SU-DHL-6 (cell line): Measurements from ENCODE around the gene ACACA.

ENCODE experiments used
- H2AFZ ChIP-seq: fragments of 200-600 bp; sonication (generic); 2 replicates; pipeline ENCODE4 v1.6.1; 2014; ENCODE audit warnings: low read depth, mild to moderate bottlenecking, moderate library complexity, mixed read lengths, antibody characterized with exemption, low read length; ENCODE audit not compliant: severe bottlenecking
- H3F3A ChIP-seq: fragments of 200-600 bp; shearing (Covaris generic); 2 replicates; pipeline ENCODE4 v1.6.0; 2016; ENCODE audit warnings: antibody characterized with exemption, mild to moderate bottlenecking; ENCODE audit not compliant: insufficient read depth
- H3K27ac ChIP-seq: fragments of 200-600 bp; sonication (generic); 2 replicates; pipeline ENCODE4 v1.5.1; 2016; ENCODE audit warnings: low read depth, mild to moderate bottlenecking, low read length, moderate library complexity, mixed read lengths
- H3K27me3 ChIP-seq: fragments of 200-600 bp; sonication (generic), shearing (Covaris generic); 2 replicates; pipeline ENCODE4 v1.6.0; 2014; ENCODE audit warnings: mild to moderate bottlenecking, low read length
- H3K36me3 ChIP-seq: fragments of 200-600 bp; sonication (generic); 2 replicates; pipeline ENCODE4 v1.6.1; 2014; ENCODE audit warnings: mild to moderate bottlenecking, low read length, mixed read lengths
- H3K4me2 ChIP-seq: fragments of 300-600, 200-600 bp; shearing (Covaris generic), sonication (generic); 2 replicates; pipeline ENCODE4 v1.6.0; 2014; ENCODE audit warnings: low read length, low read depth, mild to moderate bottlenecking; ENCODE audit not compliant: poor library complexity, severe bottlenecking
- H3K4me3 ChIP-seq: fragments of 200-600 bp; sonication (generic); 2 replicates; pipeline ENCODE4 v1.5.1; 2014; ENCODE audit warnings: antibody characterized with exemption, low read length, mild to moderate bottlenecking, mixed read lengths; ENCODE audit not compliant: insufficient read depth, poor library complexity, severe bottlenecking
- H3K79me2 ChIP-seq: fragments of 200-600 bp; sonication (generic); 2 replicates; pipeline ENCODE4 v1.6.1; 2014; ENCODE audit warnings: mild to moderate bottlenecking, low read length, moderate library complexity; ENCODE audit not compliant: insufficient read depth
- H3K9ac ChIP-seq: fragments of 200-600 bp; sonication (generic); 2 replicates; pipeline ENCODE4 v1.7.0; 2014; ENCODE audit warnings: mild to moderate bottlenecking, low read length
- H3K9me2 ChIP-seq: fragments of 200-600 bp; sonication (generic); replicated peaks from 2 replicates; pipeline ENCODE4 v1.6.1; 2014; ENCODE audit warnings: low read length; ENCODE audit not compliant: insufficient read depth
- H3K9me3 ChIP-seq: fragments of 200-600 bp; sonication (generic); 2 replicates; pipeline ENCODE4 v1.6.1; 2014; ENCODE audit warnings: low read length, mixed read lengths; ENCODE audit not compliant: insufficient read depth
- H4K20me1 ChIP-seq: fragments of 200-600 bp; sonication (generic); 2 replicates; pipeline ENCODE4 v1.6.1; 2014; ENCODE audit warnings: low read depth, mild to moderate bottlenecking, antibody characterized with exemption, low read length, moderate library complexity, mixed read lengths
- CTCF ChIP-seq: fragments of 200-600 bp; sonication (generic); IDR thresholded peaks from one replicate; pipeline ENCODE4 v1.5.1; 2017; ENCODE audit warnings: antibody characterized with exemption, mild to moderate bottlenecking, low read length, moderate library complexity; ENCODE audit not compliant: insufficient read depth, poor library complexity, severe bottlenecking
- EZH2phosphoT487 ChIP-seq: fragments of 200-600 bp; sonication (generic), shearing (Covaris generic); conservative IDR thresholded peaks from 2 replicates; pipeline ENCODE4 v1.6.1; 2018; ENCODE audit warnings: mild to moderate bottlenecking, antibody characterized with exemption, low read length, moderate library complexity, mixed read lengths

The ACACA gene

DNA sequence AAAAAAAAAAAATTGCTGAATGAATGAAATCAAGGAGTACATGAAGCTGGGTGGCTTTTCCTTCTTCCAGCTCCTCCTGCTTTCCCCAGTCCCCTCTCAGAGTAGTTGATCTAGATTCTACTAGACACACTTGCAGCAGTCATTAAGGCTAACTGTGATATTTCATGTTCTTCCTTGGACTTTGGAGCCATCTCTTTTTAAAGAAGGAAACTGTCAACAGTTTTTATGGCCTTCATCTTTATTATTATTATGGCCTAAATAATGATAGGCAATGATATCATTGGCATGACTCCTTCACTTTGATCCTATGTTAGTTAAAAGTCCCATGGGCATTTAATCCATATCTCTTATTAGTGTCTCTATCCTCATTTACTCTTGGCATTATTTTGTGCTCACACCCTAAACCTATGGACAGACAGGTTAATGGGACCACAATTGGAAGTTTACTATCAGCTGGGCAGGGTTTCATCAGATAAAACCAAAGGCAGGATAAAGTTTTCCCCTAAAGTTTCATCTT, 21.1 kb downstream of the ACACA start:
- H3F3A ChIP-seq: no peaks in the 10 kb centered on the region
- no peaks in the 10 kb centered on the region for H3K9me3 ChIP-seq
- TF ChIP-seq EZH2phosphoT487: no peak
- no peak for TF ChIP-seq CTCF
- H3K36me3 ChIP-seq: no peaks in the 10 kb centered on the region
- H3K79me2 ChIP-seq: no peaks in the 10 kb centered on the region
- no peak overlapping the region for H3K4me2 ChIP-seq
- H3K9ac ChIP-seq: no peak overlapping the region
- no peak overlapping the region for H3K4me3 ChIP-seq
- H2AFZ ChIP-seq: no peak overlapping the region
- H4K20me1 ChIP-seq: no peaks in the 10 kb centered on the region
- no peak overlapping the region for H3K27ac ChIP-seq
- H3K9me2 ChIP-seq: no peaks in the 10 kb centered on the region
- no peaks in the 10 kb centered on the region for H3K27me3 ChIP-seq

- Histone ChIP-seq H3K4me3 (no peak overlapping the region), H3K9me3 (no peaks in the 10 kb centered on the region), H4K20me1 (no peaks in the 10 kb centered on the region), H3K27me3 (no peaks in the 10 kb centered on the region), H3F3A (no peaks in the 10 kb centered on the region), H3K9ac (no peak overlapping the region), H3K27ac (no peak overlapping the region), H3K36me3 (no peaks in the 10 kb centered on the region), H3K79me2 (no peaks in the 10 kb centered on the region), H2AFZ (no peak overlapping the region), H3K4me2 (no peak overlapping the region), H3K9me2 (no peaks in the 10 kb centered on the region)
- TF ChIP-seq EZH2phosphoT487: no peak
- no peak for TF ChIP-seq CTCF
Measured at GRCh38 chr17:37384560-37385149, 22.0 kb downstream of the ACACA start.

- Histone ChIP-seq H3F3A (no peaks in the 10 kb centered on the region), H3K4me2 (no peak overlapping the region), H3K27ac (no peak overlapping the region), H3K9ac (no peak overlapping the region), H3K27me3 (no peaks in the 10 kb centered on the region), H3K9me3 (no peaks in the 10 kb centered on the region), H2AFZ (no peak overlapping the region), H4K20me1 (no peaks in the 10 kb centered on the region), H3K79me2 (no peaks in the 10 kb centered on the region), H3K9me2 (no peaks in the 10 kb centered on the region), H3K36me3 (no peaks in the 10 kb centered on the region), H3K4me3 (no peak overlapping the region)
- TF ChIP-seq EZH2phosphoT487 (no peak), CTCF (no peak)
Measured at GRCh38 chr17:37382056-37382455, 24.6 kb downstream of the ACACA start.
